Glutamatergic neuron (in vitro differentiated cells): Measurements from ENCODE around the gene CRYGN. TPM values are rescaled to one million over a fixed set of nuclear protein-coding genes. Genes with fewer than 3 reads are reported as not detected.

ENCODE experiments used
- DNase-seq: peaks from one replicate; pipeline ENCODE4 v3.0.0; 2022
- H3K27ac Mint-ChIP-seq: one replicate; pipeline ENCODE4 v1.8.0; 2020; ENCODE audit warnings: mild to moderate bottlenecking, mixed read lengths, inconsistent platforms; ENCODE audit not compliant: unreplicated experiment
- H3K27me3 Mint-ChIP-seq: one replicate; pipeline ENCODE4 v1.8.0; 2020; ENCODE audit warnings: mild to moderate bottlenecking, moderate library complexity, mixed read lengths, inconsistent platforms; ENCODE audit not compliant: unreplicated experiment
- H3K36me3 Mint-ChIP-seq: one replicate; pipeline ENCODE4 v1.8.0; 2020; ENCODE audit warnings: mild to moderate bottlenecking, mixed read lengths, inconsistent platforms; ENCODE audit not compliant: unreplicated experiment
- H3K4me1 Mint-ChIP-seq: one replicate; pipeline ENCODE4 v1.8.0; 2020; ENCODE audit warnings: mild to moderate bottlenecking, low read depth, mixed read lengths, inconsistent platforms; ENCODE audit not compliant: unreplicated experiment
- H3K4me3 Mint-ChIP-seq: one replicate; pipeline ENCODE4 v1.8.0; 2020; ENCODE audit warnings: mild to moderate bottlenecking, mixed read lengths, inconsistent platforms; ENCODE audit not compliant: unreplicated experiment
- H3K9me3 Mint-ChIP-seq: one replicate; pipeline ENCODE4 v1.8.0; 2020; ENCODE audit warnings: mild to moderate bottlenecking, moderate library complexity, mixed read lengths, inconsistent platforms; ENCODE audit not compliant: unreplicated experiment
- CTCF ChIP-seq: fragments of 200-600 bp; sonication (generic); IDR thresholded peaks from one replicate; pipeline ENCODE4 v1.5.0; 2021; ENCODE audit not compliant: partially characterized antibody, unreplicated experiment
- microRNA-seq: library from miRNA; unstranded; fragments of <30 nt; microRNA quantifications from one replicate; pipeline ENCODE4, GENCODE V29; 2020; ENCODE audit not compliant: unreplicated experiment
- total RNA-seq: library from RNA; stranded (reverse); fragmentation: NEBNext Ultra II Directional; extraction: Animal tissue kit (Norgen Biotek cat#: 25700); gene quantifications from one replicate; pipeline ENCODE4 v1.2.1, GENCODE V29; 2021; ENCODE audit not compliant: unreplicated experiment

Gene CRYGN
- total RNA-seq, 1 donor from 2014 or later = not detected

- DNase-seq = no peak
- Mint-ChIP-seq H3K36me3 (peaks cover 5% of the 10 kb centered on the region), H3K27ac (no peak overlapping the region), H3K9me3 (peaks cover 14% of the 10 kb centered on the region), H3K4me3 (no peak overlapping the region), H3K27me3 (peaks cover 11% of the 10 kb centered on the region), H3K4me1 (peaks cover 6% of the 10 kb centered on the region)
- no peak for TF ChIP-seq CTCF
Observed at GRCh38 chr7:151380199-151381097, 59.5 kb downstream of the CRYGN start.

- H3K9me3 Mint-ChIP-seq = peaks cover 14% of the 10 kb centered on the region
- no peak for DNase-seq
- H3K4me1 Mint-ChIP-seq = peaks cover 10% of the 10 kb centered on the region
- H3K27ac Mint-ChIP-seq = no peak overlapping the region
- peaks cover 12% of the 10 kb centered on the region for H3K27me3 Mint-ChIP-seq
- H3K4me3 Mint-ChIP-seq = no peak overlapping the region
- peaks cover 5% of the 10 kb centered on the region for H3K36me3 Mint-ChIP-seq
- TF ChIP-seq CTCF = no peak
Observed at GRCh38 chr7:151379534-151380198, 60.3 kb downstream of the CRYGN start.

- Mint-ChIP-seq H3K36me3 (peaks cover 2% of the 10 kb centered on the region), H3K4me1 (peaks cover 14% of the 10 kb centered on the region), H3K27me3 (peaks cover 12% of the 10 kb centered on the region), H3K9me3 (peaks cover 13% of the 10 kb centered on the region), H3K27ac (no peak overlapping the region), H3K4me3 (no peak overlapping the region)
- no peak for DNase-seq
- no peak for TF ChIP-seq CTCF
Observed at GRCh38 chr7:151379193-151379520, 60.8 kb downstream of the CRYGN start.

Small RNA genes lying within 50 kb of the gene (microRNA-seq; reads per million reads assigned to microRNA genes)
- not detected for gene MIR3907

Other genes with a start within 250 kb of the CRYGN start
- gene H2BK1, start 229.7 kb downstream of the CRYGN start, total RNA-seq = not detected
- 39.1 TPM for gene ABCF2, start 212.9 kb downstream of the CRYGN start, total RNA-seq
- 38.1 TPM for gene CHPF2, start 207.7 kb downstream of the CRYGN start, total RNA-seq
- 5.1 TPM for gene SMARCD3, start 191.4 kb downstream of the CRYGN start, total RNA-seq
- gene NUB1, start 98.3 kb downstream of the CRYGN start, total RNA-seq = 41.6 TPM
- 70.5 TPM for gene WDR86, start 30.1 kb downstream of the CRYGN start, total RNA-seq
- gene RHEB, start 79.8 kb upstream of the CRYGN start, total RNA-seq = 88.2 TPM